Ramos (cell line): Measurements from ENCODE around the gene CCDC88B.

Source experiments
- in situ Hi-C: fragments of 300-500 bp; cut with MboI; formaldehyde crosslinking; loops from one replicate; pipeline ENCODE4 v1.14.3; 2022; ENCODE audit warnings: low sequenced_read_pairs; ENCODE audit not compliant: unreplicated experiment

The CCDC88B gene

GRCh38 chr11:64339754-64340408, at the start of gene CCDC88B:
Gene CCDC88B (plus strand): TSS chr11:64340204. CDS start chr11:64340267, 63 bp downstream.
- in situ Hi-C loops, result no loop called here

- in situ Hi-C loops, result loop anchor here (10.0 kb wide), 1 partner anchor 296 kb away; no protein-coding TSS in a partner anchor
Observed at GRCh38 chr11:64290352-64291261, 49.4 kb upstream of the CCDC88B start.

GRCh38 chr11:64291262-64291751, 48.7 kb upstream of the CCDC88B start, which contains the start of gene KCNK4:
Gene KCNK4 (plus strand): TSS chr11:64291302. CDS start chr11:64293019, 1,717 bp downstream.
- in situ Hi-C loops, result loop anchor here (10.0 kb wide), 1 partner anchor 297 kb away; no protein-coding TSS in a partner anchor

GRCh38 chr11:64291752-64292459, 48.1 kb upstream of the CCDC88B start:
- in situ Hi-C loops, result loop anchor here (10.0 kb wide), 1 partner anchor 297 kb away; no protein-coding TSS in a partner anchor

- in situ Hi-C loops, result loop anchor here (10.0 kb wide), 1 partner anchor 298 kb away; no protein-coding TSS in a partner anchor
Observed at GRCh38 chr11:64292460-64293254, 47.3 kb upstream of the CCDC88B start.

- in situ Hi-C loops, result loop anchor here (10.0 kb wide), 1 partner anchor 300 kb away; no protein-coding TSS in a partner anchor
Observed at GRCh38 chr11:64294774-64295173, 45.2 kb upstream of the CCDC88B start.

GRCh38 chr11:64295760-64296159, 44.2 kb upstream of the CCDC88B start:
- in situ Hi-C loops, result loop anchor here (10.0 kb wide), 1 partner anchor 301 kb away; no protein-coding TSS in a partner anchor

GRCh38 chr11:64296236-64296635, 43.8 kb upstream of the CCDC88B start:
- in situ Hi-C loops, result loop anchor here (10.0 kb wide), 1 partner anchor 301 kb away; no protein-coding TSS in a partner anchor

GRCh38 chr11:64296830-64297698, 42.9 kb upstream of the CCDC88B start:
- in situ Hi-C loops, result loop anchor here (10.0 kb wide), 1 partner anchor 302 kb away; no protein-coding TSS in a partner anchor

GRCh38 chr11:64297699-64298358, 42.2 kb upstream of the CCDC88B start:
- in situ Hi-C loops, result loop anchor here (10.0 kb wide), 1 partner anchor 303 kb away; no protein-coding TSS in a partner anchor

GRCh38 chr11:64298966-64299846, 40.8 kb upstream of the CCDC88B start:
- in situ Hi-C loops, result loop anchor here (10.0 kb wide), 1 partner anchor 304 kb away; no protein-coding TSS in a partner anchor

GRCh38 chr11:64299847-64300648, 40.0 kb upstream of the CCDC88B start, which contains the start of gene CATSPERZ:
Gene CATSPERZ (plus strand): TSS chr11:64300358. CDS start chr11:64300411, 53 bp downstream.
- in situ Hi-C loops, result loop anchor here (5.0 to 10.0 kb wide), 2 partner anchors 98 to 305 kb away; no protein-coding TSS in a partner anchor

- in situ Hi-C loops, result loop anchor here (5.0 kb wide), 1 partner anchor 101 kb away; no protein-coding TSS in a partner anchor
Observed at GRCh38 chr11:64303109-64304031, 36.6 kb upstream of the CCDC88B start.

- in situ Hi-C loops, result loop anchor here (5.0 kb wide), 1 partner anchor 102 kb away; no protein-coding TSS in a partner anchor
Observed at GRCh38 chr11:64304032-64304315, 36.0 kb upstream of the CCDC88B start.
